ENCODE data around the gene RBM19.

- TF ChIP-seq CTCF (conservative IDR thresholded peaks at IDR 0.05 in 1 of 2, IDR thresholded peaks at IDR 0.05 in 1 of 2; ENCODE audit: extremely low read depth in 1 of 2, insufficient read depth in 1 of 2, low read depth in 1 of 2, low read length in 2 of 2) (no peak), EZH2 (IDR thresholded peaks at IDR 0.05; ENCODE audit: borderline replicate concordance, low read length) (no peak)
Measured at GRCh38 chr12:113774526-113774925, 191.6 kb downstream of the RBM19 start.
